GM13977 (cell line): ENCODE measurements around the gene CABLES2.
"Not testable (repeated sequence)": the region's sequence is repeated elsewhere in the genome, so short reads cannot be mapped to it uniquely, and the experiment has no call there.

Experiments used
- DNase-seq: peaks from one replicate; pipeline ENCODE4 v3.0.0; 2012; ENCODE audit warnings: low spot score
- in situ Hi-C: fragments of 300-500 bp; cut with MboI; formaldehyde crosslinking; loops from one replicate; pipeline ENCODE4 v1.12.0; 2022; ENCODE audit warnings: low sequenced_read_pairs, low pct_unique_long_range_greater_than_20kb, mixed read lengths, inconsistent platforms; ENCODE audit not compliant: unreplicated experiment
- TF ChIP-seq, protein P1 (sequence below): IDR thresholded peaks from 2 replicates; pipeline ENCODE4 v1.5.1; 2012; ENCODE audit warnings: mild to moderate bottlenecking, control low read depth; ENCODE audit not compliant: insufficient read depth; ENCODE audit errors: extremely low read depth, missing control alignments

CABLES2 gene

DNA sequence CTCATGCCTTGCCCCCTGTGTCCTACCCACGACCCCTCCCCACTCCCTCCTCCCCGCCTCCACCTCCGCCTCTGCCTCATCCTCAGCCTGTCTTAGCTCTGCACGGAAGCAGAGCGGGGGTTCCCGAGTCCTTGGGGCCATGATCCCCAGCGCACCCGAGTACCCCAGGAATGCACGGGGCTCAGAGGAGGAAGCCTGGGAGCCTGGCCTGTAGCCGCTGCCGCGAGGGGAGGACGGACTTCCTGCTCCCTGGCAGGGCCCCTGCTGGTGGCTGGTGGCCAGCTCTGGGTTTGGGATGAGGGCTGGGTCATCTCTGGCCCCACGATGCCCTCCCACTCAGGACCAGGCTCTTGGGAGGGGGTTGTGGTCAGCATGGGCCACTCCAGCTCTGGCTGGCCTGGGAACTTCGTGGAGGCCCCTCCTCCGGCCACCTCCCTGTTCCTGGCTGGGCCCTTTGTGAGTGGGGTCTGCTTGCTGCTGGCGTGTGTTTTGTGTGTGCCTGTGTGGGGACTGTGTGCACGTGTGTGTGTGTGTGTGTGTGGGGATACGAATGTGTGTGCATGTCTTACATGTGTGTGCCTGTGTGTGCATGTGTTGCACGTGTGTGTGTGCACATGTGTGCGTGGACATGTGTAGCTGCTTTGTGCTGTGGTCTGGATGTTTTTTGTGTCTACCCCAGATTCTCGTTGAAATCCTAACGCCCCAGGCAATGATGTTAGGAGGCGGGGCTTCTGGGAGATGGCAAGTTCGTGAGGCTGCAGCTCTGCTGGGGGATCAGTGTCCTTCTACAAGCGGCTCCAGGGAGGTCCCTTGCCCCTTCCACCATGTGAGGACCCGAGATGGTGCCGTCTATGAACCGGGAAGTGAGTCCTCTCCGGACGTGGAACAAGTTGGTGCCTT is 21.6 kb upstream of the CABLES2 start:
- TF ChIP-seq, protein P1, sequence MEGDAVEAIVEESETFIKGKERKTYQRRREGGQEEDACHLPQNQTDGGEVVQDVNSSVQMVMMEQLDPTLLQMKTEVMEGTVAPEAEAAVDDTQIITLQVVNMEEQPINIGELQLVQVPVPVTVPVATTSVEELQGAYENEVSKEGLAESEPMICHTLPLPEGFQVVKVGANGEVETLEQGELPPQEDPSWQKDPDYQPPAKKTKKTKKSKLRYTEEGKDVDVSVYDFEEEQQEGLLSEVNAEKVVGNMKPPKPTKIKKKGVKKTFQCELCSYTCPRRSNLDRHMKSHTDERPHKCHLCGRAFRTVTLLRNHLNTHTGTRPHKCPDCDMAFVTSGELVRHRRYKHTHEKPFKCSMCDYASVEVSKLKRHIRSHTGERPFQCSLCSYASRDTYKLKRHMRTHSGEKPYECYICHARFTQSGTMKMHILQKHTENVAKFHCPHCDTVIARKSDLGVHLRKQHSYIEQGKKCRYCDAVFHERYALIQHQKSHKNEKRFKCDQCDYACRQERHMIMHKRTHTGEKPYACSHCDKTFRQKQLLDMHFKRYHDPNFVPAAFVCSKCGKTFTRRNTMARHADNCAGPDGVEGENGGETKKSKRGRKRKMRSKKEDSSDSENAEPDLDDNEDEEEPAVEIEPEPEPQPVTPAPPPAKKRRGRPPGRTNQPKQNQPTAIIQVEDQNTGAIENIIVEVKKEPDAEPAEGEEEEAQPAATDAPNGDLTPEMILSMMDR = no peak

DNA sequence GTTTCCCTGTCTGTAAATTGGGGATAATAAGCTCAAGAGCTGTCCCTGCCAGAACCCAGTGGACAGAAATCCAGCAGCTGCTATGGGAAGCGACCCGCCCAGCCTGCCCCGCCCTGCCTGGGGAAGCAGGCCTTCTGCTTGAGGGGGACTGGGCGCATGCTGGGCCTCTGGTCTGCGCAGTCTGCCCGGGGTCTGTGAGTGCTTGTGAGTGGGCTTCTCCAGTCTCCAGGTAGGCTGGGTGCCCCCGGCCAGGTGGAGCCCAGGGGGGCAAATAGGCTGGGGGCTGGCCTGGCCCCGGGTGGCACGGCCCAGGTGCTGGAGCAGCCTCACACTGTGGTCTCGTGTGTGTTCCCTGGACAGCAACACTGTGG is 20.9 kb upstream of the CABLES2 start:
- in situ Hi-C loops = no loop called here
- DNase-seq = no peak

More for the DNA sequence above, 21.6 kb upstream of the CABLES2 start:
- DNase-seq = no peak
- in situ Hi-C loops = no loop called here

GRCh38 chr20:62427172-62428001 is 20.3 kb upstream of the CABLES2 start, which contains the start of gene RBBP8NL:
Gene RBBP8NL, minus strand, starts transcription at chr20:62427539. Its CDS starts 7,892 bp downstream, at chr20:62419647.
- DNase-seq = no peak
- in situ Hi-C loops = no loop called here
- TF ChIP-seq, protein P1 = no peak

More for the DNA sequence above, 20.9 kb upstream of the CABLES2 start:
- TF ChIP-seq, protein P1 = no peak

DNA sequence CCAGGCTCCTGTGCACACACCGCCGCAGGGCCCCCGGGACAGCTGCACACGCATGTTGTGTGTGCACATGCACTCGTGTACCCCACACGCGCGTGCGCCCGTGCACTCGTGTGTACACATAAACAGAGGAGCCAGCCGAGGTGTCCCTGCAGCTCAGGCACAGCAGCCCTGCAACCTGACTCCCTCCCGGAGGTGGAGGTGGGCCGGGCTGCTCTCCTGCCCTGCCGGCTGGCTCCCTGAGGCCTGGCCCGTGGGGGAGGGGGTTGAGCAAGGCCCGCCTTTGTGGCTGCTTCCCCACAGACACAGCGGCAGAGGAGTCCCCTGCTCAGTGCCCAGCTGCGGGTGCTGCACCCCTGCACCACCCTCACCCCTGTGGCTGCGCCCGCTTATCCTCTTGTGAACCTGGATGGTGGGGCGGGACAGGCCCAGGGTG is 19.6 kb upstream of the CABLES2 start:
- in situ Hi-C loops = no loop called here
- DNase-seq = no peak

DNA sequence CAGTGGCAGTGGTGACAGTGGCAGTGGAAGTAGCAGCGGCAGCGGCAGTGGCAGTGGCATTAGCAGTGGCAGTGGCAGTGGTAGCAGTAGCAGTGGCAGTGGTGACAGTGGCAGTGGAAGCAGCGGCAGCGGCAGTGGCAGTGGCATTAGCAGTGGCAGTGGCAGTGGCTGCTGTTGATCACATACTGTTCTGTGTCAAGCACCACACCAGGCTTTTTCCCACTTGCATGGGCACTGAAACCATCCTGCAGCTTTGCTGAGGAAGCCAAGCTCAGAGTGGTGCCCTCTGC is 18.9 kb upstream of the CABLES2 start:
- in situ Hi-C loops, DNase-seq: not testable (repeated sequence)

More for the DNA sequence above, 19.6 kb upstream of the CABLES2 start:
- TF ChIP-seq, protein P1 = no peak

- no peak for DNase-seq
- TF ChIP-seq, protein P1 = no peak
- in situ Hi-C loops = no loop called here
Measured at GRCh38 chr20:62425281-62426058, 18.4 kb upstream of the CABLES2 start.
